Ishikawa (cell line): ENCODE results near the gene ITPR2.

Experiments used
- MAX ChIP-seq: IDR thresholded peaks from 2 replicates; pipeline ENCODE4 v1.6.1; 2012
- RAD21 ChIP-seq: IDR thresholded peaks from 2 replicates; pipeline ENCODE4 v1.6.1; 2012; ENCODE audit warnings: low read depth
- TAF1 ChIP-seq: IDR thresholded peaks from 2 replicates; pipeline ENCODE4 v1.6.1; 2012; ENCODE audit warnings: low read depth, mild to moderate bottlenecking
- TCF12 ChIP-seq: IDR thresholded peaks from 2 replicates; pipeline ENCODE4 v1.6.1; 2012; ENCODE audit warnings: low read depth
- TEAD4 ChIP-seq: IDR thresholded peaks from 2 replicates; pipeline ENCODE4 v1.6.1; 2012
- YY1 ChIP-seq: IDR thresholded peaks from 2 replicates; pipeline ENCODE4 v1.6.1; 2012; ENCODE audit warnings: low read depth

- TF ChIP-seq TAF1 (no peak), TCF12 (no peak), RAD21 (no peak), YY1 (no peak), TEAD4 (no peak), MAX (no peak)
Measured at GRCh38 chr12:26661399-26661798, 171.6 kb downstream of the ITPR2 start.
